ENCODE data around the gene MRPL52. TPM values are rescaled to one million over a fixed set of nuclear protein-coding genes. Genes with fewer than 3 reads are reported as not detected.

Gene MRPL52
- total RNA-seq, 1 donor from 2014 or later, result 150 TPM

- ATAC-seq (ENCODE audit: low read depth), result peak; percentile 85
- Mint-ChIP-seq H3K4me3 (peak within 1 kb of the TSS; percentile 89), H3K4me1 (peaks cover 33% of the 10 kb centered on the region), H3K9me3 (no peaks in the 10 kb centered on the region), H3K27me3 (no peaks in the 10 kb centered on the region), H3K27ac (peak within 1 kb of the TSS; percentile 92), H3K36me3 (ENCODE audit: low read depth) (peaks cover 37% of the 10 kb centered on the region)
- DNase-seq, result peak; percentile 81
- CTCF ChIA-PET, result interaction anchor here (0.9 to 5.1 kb wide), 13 partner anchors 9 to 304 kb away, joined by 3 to 103 read pairs (median 5); partner anchors contain the start of genes AJUBA and REM2
- POLR2A ChIA-PET, result interaction anchor here (0.5 to 4.7 kb wide), 33 partner anchors 9 to 493 kb away, joined by 3 to 140 read pairs (median 5); partner anchors contain the start of genes ACIN1, C14orf119, DAD1 and HAUS4
- intact Hi-C loops (cut with micrococcal nuclease), result loop anchor here (1.0 to 5.0 kb wide), 11 partner anchors 16 to 301 kb away; partner anchors contain the start of genes CDH24, DAD1, HAUS4 and MRPL52
- no peak for TF ChIP-seq CTCF (IDR thresholded peaks at IDR 0.05)
These were observed 41.7 kb downstream of the MRPL52 start, which contains the start of gene LRP10 for GRCh38 chr14:22871224-22872032. Gene LRP10 (plus strand): TSS chr14:22871740. CDS start chr14:22872304, 564 bp downstream.

- H3K4me1 Mint-ChIP-seq, result peaks cover 33% of the 10 kb centered on the region
- ATAC-seq (ENCODE audit: low read depth) (peak; percentile 22), DNase-seq (peak; percentile 69)
- no peak for TF ChIP-seq CTCF (IDR thresholded peaks at IDR 0.05)
- no peaks in the 10 kb centered on the region for H3K27me3 Mint-ChIP-seq
- peak overlapping the region; percentile 89 for H3K4me3 Mint-ChIP-seq
- intact Hi-C loops (cut with micrococcal nuclease), result loop anchor here (1.0 to 5.0 kb wide), 5 partner anchors 15 to 185 kb away; partner anchors contain the start of genes CDH24 and HAUS4
- peaks cover 45% of the 10 kb centered on the region for H3K36me3 Mint-ChIP-seq (ENCODE audit: low read depth)
- ChIA-PET CTCF (interaction anchor here (0.9 to 5.1 kb wide), 17 partner anchors 10 to 305 kb away, joined by 3 to 103 read pairs (median 5); partner anchors contain the start of genes AJUBA, OXA1L, RBM23 and REM2), POLR2A (interaction anchor here (0.5 to 4.7 kb wide), 26 partner anchors 8 to 1263 kb away, joined by 3 to 140 read pairs (median 6); partner anchors contain the start of genes ACIN1, C14orf119, DAD1 and MRPL52)
- H3K27ac Mint-ChIP-seq, result peak overlapping the region; percentile 92
- H3K9me3 Mint-ChIP-seq, result no peaks in the 10 kb centered on the region
These were observed 42.5 kb downstream of the MRPL52 start for GRCh38 chr14:22872033-22872832.

GRCh38 chr14:22872833-22873520 is 43.3 kb downstream of the MRPL52 start:
- DNase-seq, result no peak
- Mint-ChIP-seq H3K27ac (peak overlapping the region; percentile 89), H3K36me3 (ENCODE audit: low read depth) (peaks cover 53% of the 10 kb centered on the region), H3K4me3 (peak overlapping the region; percentile 89), H3K9me3 (no peaks in the 10 kb centered on the region), H3K4me1 (peaks cover 33% of the 10 kb centered on the region), H3K27me3 (no peaks in the 10 kb centered on the region)
- no peak for ATAC-seq (ENCODE audit: low read depth)
- CTCF ChIA-PET, result interaction anchor here (1.0 to 5.1 kb wide), 16 partner anchors 11 to 303 kb away, joined by 3 to 103 read pairs (median 6); partner anchors contain the start of genes AJUBA, HAUS4, OXA1L and PRMT5
- TF ChIP-seq CTCF (IDR thresholded peaks at IDR 0.05), result no peak
- intact Hi-C loops (cut with micrococcal nuclease), result loop anchor here (1.0 to 5.0 kb wide), 5 partner anchors 14 to 184 kb away; partner anchors contain the start of genes CDH24 and HAUS4
- POLR2A ChIA-PET, result interaction anchor here (0.5 to 4.7 kb wide), 17 partner anchors 8 to 455 kb away, joined by 3 to 140 read pairs (median 6); partner anchors contain the start of genes ACIN1, C14orf119, DAD1 and MRPL52

- Mint-ChIP-seq H3K27me3 (no peaks in the 10 kb centered on the region), H3K4me3 (no peak overlapping the region), H3K9me3 (no peaks in the 10 kb centered on the region), H3K27ac (no peak overlapping the region), H3K36me3 (ENCODE audit: low read depth) (peaks cover 72% of the 10 kb centered on the region), H3K4me1 (peaks cover 28% of the 10 kb centered on the region)
- POLR2A ChIA-PET, result no interaction called here
- no peak for ATAC-seq (ENCODE audit: low read depth)
- CTCF ChIA-PET, result interaction anchor here (5.1 kb wide), 1 partner anchor 25 kb away, joined by 70 read pairs; no protein-coding TSS in a partner anchor
- intact Hi-C loops (cut with micrococcal nuclease), result no loop called here
- no peak for DNase-seq
- TF ChIP-seq CTCF (IDR thresholded peaks at IDR 0.05), result no peak
These were observed 45.5 kb downstream of the MRPL52 start for GRCh38 chr14:22875003-22875747.

Measured in activated B cell treated with CpG ODN at 0.5 μM for 24 hours (primary cell).